PC-3 (cell line): ENCODE data around the gene GEMIN8.

ENCODE experiments used
- EZH2 ChIP-seq: fragments of 300-600 bp; sonication (generic); IDR thresholded peaks from one replicate; pipeline ENCODE4 v1.6.1; 2017; ENCODE audit warnings: antibody characterized with exemption, mild to moderate bottlenecking, low read length; ENCODE audit not compliant: unreplicated experiment
- EZH2phosphoT487 ChIP-seq: fragments of 300-600 bp; sonication (generic); IDR thresholded peaks from 2 replicates; pipeline ENCODE4 v1.6.1; 2018; ENCODE audit warnings: mild to moderate bottlenecking, antibody characterized with exemption, low read length, borderline replicate concordance
- TF ChIP-seq, protein P1 (sequence below): fragments of 300-600 bp; sonication (generic); conservative IDR thresholded peaks from 2 replicates; pipeline ENCODE4 v1.5.1; 2017; ENCODE audit warnings: antibody characterized with exemption, low read depth, mild to moderate bottlenecking, low read length

- TF ChIP-seq, protein P1, sequence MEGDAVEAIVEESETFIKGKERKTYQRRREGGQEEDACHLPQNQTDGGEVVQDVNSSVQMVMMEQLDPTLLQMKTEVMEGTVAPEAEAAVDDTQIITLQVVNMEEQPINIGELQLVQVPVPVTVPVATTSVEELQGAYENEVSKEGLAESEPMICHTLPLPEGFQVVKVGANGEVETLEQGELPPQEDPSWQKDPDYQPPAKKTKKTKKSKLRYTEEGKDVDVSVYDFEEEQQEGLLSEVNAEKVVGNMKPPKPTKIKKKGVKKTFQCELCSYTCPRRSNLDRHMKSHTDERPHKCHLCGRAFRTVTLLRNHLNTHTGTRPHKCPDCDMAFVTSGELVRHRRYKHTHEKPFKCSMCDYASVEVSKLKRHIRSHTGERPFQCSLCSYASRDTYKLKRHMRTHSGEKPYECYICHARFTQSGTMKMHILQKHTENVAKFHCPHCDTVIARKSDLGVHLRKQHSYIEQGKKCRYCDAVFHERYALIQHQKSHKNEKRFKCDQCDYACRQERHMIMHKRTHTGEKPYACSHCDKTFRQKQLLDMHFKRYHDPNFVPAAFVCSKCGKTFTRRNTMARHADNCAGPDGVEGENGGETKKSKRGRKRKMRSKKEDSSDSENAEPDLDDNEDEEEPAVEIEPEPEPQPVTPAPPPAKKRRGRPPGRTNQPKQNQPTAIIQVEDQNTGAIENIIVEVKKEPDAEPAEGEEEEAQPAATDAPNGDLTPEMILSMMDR = no peak
- no peak for TF ChIP-seq EZH2phosphoT487
- TF ChIP-seq EZH2 = no peak
Measured at GRCh38 chrX:14065800-14066199, 36.1 kb upstream of the GEMIN8 start.
